Measurements from ENCODE around the gene CHMP1A.
"Not testable (repeated sequence)": the region's sequence is repeated elsewhere in the genome, so short reads cannot be mapped to it uniquely, and the experiment has no call there.

The CHMP1A gene

DNA sequence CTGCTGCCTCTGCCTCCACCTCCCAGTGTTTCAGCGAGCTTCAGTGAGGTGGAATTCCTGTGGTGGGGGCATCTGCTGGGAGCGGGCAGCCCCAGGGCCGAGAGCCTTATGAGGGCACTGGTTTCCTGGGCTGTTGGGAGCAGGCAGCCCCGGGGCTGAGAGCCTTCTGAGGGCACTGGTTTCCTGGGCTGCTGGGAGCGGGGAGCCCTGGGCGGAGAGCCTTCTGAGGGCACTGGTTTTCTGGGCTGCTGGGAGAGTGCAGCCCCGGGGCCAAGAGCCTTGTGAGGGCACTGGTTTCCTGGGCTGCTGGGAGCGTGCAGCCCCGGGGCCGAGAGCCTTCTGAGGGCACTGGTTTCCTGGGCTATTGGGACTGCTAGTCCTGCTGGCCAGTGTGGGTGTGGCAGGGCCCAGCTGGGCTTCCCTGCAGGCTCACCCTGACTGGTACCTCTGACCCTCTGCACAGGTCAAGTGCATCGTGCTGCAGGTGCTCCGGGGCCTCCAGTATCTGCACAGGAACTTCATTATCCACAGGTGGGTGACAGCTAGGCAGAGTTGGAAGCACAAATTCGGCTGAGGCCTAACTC is 34.6 kb upstream of the CHMP1A start:
- no peak for DNase-seq (ENCODE audit: low read depth in 3 of 3)

DNA sequence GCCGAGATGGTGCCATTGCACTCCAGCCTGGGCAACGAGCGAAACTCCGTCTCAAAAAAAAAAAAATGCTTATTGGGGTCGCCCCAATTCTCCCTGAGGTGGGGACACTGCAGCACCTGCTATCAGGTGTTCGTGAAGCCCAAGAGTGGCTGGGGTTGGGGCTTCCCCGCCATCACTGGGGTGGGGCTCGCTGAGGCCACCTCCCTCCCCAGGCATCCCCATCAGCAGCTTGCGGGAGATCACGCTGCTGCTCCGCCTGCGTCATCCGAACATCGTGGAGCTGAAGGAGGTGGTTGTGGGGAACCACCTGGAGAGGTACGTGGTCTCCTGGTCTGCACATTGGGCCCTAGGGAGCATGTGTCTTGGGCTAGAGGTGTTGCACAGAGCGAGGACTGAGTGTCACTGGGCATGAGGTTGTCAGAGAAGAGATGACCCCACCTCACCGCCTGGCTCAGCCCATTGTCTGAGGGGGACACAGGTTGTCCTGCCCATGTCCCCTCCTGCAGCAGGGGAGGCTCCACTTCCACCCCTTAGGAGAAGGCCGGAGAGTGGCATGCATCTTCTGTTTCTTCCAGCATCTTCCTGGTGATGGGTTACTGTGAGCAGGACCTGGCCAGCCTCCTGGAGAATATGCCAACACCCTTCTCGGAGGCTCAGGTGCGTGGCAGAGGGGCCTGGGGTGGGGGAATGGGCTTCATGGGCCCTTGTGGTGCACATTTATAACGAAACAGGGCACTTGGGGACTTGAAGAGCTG is 33.9 kb upstream of the CHMP1A start:
- DNase-seq (ENCODE audit: low read depth in 3 of 3): no peak

DNA sequence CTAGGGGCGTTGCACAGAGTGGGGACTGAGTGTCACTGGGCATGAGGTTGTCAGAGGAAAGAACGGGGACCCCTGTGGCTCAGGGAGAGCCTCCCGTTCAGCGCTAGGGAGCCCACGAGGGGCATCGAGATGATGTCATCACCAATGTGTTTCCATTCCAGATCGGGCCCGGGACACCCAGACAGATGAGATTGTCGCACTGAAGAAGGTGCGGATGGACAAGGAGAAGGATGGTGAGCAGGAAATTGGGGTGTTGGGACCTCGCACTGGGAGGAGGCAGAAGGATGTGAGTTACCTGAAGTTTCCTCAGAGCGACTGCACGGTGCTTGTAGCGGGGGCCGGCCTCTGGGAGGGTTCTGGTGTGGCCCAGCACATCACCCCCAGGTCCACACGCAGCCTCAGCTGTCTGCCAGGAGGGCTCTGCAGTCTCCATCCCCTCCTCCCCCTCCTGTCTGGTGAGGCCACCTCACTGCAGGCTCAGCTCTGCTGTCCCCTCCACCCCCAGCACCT is 32.9 kb upstream of the CHMP1A start:
- no peak for DNase-seq (ENCODE audit: low read depth in 3 of 3)

DNA sequence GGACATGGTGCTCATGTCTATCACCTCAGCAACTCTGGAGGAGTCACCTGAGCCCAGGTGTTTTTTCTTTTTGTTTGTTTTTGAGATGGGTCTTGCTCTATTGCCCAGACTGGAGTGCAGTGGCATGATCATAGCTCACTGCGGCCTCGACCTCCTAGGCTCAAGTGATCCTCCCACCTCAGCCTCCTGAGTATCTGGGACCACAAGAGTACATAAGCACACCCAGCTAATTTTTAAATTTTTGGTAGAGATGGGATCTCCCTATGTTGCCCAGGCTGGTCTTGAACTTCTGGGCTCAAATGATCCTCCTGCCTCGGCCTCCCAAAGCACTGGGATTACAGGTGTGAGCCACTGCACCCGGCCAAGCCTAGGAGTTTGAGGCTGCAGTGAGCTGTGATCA is 32.1 kb upstream of the CHMP1A start:
- not testable (repeated sequence) for DNase-seq (ENCODE audit: low read depth in 3 of 3)

DNA sequence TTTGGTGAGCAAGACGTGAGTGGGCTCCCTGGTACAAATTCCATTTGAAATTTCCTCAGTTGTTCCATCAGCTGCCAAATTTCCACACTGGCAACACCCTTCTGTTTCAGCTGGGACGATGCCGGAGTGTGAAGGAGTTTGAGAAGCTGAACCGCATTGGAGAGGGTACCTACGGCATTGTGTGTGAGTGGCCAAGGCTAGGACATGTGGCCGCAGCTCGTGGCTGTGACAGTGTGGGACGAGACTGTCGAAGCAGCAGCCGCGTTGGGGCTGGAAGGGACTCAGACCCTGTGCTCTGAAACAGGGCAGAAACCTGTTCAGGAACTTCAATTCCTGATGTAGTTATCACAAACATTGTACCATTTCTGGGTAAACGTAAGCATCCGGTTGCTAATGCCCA is 31.6 kb upstream of the CHMP1A start:
- DNase-seq (ENCODE audit: low read depth in 3 of 3): no peak

DNA sequence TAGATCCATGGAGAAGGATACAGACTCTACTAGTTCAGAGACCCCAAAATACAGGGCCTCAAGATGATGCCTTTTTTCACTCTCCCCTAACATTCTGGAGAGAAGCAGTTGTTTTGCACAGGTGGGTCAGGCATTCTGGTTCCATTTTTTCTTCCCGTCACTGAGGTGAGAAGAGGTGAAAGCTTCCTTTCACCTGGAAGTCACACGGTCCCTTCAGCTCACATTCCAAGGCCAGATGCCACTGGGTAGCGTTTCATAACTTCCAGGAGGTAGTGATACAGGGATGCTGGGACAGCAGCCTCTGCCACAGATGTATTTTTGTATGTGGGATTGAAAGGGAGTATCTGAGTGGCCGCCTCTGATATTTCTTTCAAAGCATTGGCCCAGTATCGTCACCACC is 30.9 kb upstream of the CHMP1A start:
- DNase-seq (ENCODE audit: low read depth in 3 of 3): no peak

DNA sequence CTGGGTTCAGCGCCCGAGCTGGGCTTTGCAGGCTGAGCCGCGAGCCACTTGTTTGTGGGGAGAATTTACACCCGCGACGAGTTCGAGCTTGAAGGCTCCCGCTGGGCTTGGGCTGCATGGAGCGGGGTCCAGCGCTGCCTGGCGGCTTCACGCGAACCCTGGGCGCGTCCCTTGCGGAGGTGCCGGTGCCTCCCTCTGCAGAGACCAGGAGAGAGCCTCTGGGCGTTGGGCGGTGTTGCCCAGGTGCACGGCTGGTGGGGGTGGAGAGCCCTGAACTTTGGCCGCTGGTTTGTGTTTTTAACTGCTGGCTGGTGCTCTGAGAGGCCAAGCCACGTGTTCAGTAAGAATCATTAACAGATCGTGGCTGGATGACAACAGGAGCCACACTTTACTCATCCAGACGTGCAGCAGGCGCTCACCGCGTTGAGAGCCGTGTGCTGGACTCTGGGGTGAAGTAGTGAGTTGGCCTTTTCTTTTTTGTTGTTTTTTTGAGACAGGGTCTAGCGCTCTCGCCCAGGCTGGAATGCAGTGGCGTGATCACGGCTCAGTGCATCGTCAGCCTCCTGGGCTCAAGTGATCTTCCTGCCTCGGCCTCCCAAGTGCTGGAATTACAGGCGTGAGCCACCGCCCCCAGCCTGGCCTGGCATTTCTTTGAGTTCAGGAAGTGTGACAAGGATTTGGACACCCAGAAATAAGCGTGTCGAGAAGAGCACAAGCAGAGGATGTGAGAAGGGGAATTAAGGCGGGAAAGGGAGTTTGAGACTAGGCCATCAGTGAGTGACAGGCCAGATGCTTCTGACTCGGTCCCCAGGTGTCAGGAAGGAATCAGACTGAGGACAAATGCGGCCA is 29.8 kb upstream of the CHMP1A start:
- DNase-seq (ENCODE audit: low read depth in 3 of 3): no peak

DNA sequence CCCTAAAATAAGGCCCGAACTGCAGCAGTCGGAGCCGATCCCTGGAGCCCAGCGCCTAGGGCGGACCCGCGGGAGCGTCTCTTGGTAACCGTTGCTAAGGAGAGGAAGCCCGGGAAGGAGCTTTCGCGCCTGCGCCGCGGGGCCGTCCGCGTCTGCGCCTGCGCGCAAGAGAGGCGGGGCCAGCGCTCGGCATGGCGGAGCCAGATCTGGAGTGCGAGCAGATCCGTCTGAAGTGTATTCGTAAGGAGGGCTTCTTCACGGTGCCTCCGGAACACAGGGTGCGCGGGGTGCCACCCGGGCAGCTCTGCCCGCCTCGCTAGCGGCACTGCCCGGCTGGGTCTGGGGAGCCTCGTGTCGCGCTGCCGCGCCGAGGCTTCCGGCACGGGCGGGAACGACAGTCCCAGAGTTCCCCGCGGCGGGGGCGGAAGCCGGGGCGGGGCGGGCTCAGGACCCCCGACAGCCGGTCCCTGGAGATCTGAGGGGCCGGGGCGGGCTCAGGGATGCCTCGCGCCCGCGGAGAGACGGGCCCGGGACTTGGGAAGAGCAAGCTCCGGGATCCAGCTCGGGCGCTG is 29.1 kb upstream of the CHMP1A start, which contains the start of gene CDK10:
Gene CDK10, plus strand, starts transcription at position 170 of the 572 bp plus-strand sequence. Its CDS starts 22 bp downstream, at position 192.
- peak; percentile 82 to 88 (median 88) for DNase-seq (ENCODE audit: low read depth in 3 of 3)

DNA sequence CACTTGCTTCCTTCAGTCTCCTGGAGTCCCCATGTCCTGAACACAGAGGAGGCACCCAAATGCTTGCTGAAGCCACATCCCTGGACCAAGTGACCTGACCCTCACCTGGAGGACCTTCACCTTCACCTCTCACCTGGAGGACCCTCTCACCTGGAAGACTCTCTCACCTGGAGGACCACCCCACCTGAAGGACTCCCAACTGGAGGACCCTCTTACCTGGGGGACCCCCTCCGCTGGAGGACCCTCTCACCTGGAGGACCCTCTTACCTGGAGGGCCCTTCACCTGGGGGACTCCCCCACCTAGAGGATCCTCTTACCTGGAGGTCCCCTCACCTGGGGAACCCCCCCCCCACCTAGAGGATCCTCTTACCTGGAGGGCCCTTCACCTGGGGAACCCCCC is 28.4 kb upstream of the CHMP1A start:
- DNase-seq (ENCODE audit: low read depth in 3 of 3): no peak

DNA sequence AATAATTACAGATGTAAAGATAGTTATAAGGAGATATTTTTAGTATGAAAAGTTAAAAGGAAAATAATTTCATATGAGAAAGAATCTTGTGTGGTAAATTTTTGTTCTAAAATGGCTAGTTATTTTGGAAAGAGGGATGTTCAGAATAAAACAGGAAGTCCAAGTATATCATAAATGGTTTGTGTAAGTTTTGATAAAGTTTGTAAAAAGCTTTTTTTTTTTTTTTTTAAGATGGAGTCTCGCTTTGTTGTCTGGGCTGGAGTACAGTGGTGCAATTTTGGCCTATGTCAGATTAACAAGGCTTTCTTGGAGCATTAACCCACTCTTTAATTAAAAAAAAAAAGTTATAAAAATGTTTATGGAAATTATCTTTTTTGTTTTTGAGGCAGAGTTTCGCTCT is 20.8 kb upstream of the CHMP1A start:
- no peak for DNase-seq (ENCODE audit: low read depth in 3 of 3)

DNA sequence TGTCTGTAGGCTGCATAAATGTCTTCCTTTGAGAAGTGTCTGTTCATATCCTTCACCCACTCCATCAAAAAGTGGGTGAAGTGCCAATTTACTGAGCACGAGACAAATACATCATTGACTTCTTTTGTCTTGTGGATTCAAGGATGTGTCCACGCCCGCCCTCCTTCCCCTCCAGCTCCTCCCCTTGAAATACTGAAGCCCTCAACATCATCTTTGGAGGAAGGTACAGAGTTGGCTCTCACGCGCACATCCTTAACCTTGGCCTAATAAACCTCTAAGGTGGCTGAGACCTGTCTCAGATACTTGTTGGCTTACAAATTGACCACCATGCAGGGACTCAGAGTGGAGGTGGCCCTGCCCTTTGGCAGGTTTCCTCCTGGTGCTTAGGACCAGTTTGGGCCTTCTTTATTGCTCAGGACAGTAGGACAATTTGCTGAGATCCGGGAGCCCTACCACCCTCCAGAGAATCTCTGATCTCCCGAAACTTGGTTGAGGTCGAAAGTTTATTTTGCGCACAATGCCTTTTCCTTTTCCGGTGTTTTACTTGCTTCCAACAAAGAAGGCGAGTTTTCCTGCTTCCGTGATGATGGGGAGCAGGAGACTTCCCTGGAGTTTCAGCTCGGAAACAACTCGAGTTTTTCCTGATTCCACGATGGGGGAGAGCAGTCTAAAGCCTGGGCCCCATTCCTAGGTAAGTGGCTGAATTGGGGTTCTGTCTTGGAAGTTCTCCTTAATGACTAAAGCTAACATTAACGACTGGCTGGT is 14.9 kb upstream of the CHMP1A start:
- no peak for DNase-seq (ENCODE audit: low read depth in 3 of 3)

DNA sequence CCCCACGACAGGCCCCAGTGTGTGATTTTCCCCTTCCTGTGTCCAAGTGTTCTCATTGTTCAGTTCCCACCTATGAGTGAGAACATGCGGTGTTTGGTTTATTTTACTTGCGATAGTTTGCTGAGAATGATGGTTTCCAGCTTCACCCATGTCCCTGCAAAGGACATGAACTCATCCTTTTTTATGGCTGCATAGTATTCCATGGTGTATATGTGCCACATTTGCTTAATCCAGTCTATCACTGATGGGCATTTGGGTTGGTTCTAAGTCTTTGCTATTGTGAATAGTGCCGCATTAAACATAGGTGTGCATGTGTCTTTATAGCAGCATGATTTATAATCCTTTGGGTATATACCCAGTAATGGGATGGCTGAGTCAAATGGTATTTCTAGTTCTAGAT is 14.1 kb upstream of the CHMP1A start:
- DNase-seq (ENCODE audit: low read depth in 3 of 3): not testable (repeated sequence)

DNA sequence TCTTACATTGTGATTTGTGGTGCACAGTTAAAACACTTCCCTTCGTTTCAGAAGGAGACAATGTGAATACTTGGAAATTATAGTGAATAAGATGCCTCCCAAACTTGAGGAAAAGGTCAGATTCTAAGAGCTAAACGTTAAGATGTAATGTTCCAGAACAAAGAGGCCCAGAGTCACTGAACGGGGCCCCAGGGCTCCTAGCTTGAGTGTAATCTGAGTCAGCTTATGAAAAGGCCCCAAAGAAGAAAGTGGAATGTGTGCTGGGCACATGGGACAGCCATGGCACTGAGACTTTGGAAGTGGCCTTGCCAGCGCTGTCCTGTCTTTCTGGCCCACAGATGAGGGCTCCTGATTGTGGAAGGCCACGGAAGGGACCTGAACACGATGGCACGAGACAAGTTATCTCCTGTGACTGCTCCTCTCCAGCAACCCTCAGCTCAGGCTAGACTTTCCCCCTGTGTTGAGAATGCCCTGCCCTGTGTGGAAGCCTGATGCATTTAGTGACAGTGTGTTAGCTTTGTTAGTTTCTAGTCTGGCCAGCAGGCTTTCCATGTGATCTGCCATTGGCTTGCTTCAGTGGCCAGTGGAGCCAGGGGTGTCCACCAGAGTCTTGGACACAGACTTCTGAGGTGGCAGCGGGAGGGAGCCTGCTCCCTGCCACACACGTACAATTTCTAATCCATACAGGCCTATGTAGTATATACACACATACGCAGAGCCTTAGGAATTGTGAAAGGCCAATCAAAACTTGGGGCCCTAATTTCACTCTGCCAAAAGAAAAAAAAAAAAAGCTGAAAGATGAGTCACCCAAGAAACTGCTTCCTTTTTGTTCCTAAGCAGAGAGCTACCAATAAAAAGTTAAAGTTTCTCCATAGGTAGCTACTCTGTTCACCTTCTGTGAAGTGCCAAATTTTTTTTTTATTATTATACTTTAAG is 13.3 kb upstream of the CHMP1A start:
- DNase-seq (ENCODE audit: low read depth in 3 of 3): no peak

DNA sequence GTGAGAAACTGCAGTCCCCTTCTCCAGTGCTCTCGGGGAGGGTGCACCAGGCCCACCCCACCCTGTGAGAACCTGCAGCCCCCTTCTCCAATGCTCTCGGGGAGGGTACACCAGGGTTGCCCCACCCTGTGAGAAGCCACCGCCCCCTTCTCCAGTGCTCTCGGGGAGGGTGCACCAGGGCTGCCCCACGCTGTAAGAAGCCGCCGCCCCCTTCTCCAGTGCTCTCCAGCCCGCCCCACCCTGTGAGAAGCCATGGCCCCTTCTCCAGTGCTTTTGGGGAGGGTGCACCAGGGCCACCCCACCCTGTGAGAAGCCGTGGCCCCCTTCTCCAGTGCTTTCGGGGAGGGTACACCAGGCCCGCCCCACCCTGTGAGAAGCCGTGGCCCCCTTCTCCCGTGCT is 12.2 kb upstream of the CHMP1A start:
- DNase-seq (ENCODE audit: low read depth in 3 of 3): no peak

DNA sequence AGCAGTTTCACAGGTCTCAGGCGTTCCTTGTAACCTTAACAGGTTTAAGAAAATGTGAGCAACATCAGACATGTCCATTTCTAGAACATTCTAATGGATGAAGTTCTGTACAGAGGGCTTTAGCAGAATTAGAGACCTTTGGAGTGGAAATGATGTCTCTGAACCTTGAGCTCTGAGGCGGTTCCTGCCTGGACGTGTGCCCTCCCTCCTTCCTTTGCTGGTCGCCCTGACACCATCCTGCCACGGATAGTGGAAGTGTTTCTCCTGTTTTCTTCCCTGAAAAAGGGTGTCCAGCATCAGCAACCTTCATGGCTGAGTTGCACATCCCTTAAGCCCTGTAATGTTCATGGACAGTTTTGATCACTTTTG is 11.3 kb upstream of the CHMP1A start:
- DNase-seq (ENCODE audit: low read depth in 3 of 3): no peak

DNA sequence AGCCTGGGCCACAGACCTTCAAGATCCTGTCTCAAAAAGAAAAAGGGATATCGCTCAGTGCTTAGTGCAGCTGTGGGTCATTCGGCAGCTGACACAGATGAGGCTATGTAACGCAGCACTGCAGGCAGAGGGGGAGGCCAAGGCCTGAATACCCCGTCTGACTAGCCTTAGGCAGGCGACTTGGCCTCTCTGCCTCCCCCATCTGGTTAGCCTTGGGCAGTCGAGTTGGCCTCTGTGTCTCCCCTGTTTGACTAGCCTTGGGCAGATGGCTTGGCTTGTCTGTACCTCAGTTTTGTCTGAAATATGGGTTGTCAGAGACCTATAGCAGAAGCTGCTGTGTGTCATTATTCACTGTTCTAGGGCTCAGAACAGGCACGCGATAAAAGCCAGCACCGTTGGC is 10.1 kb upstream of the CHMP1A start:
- no peak for DNase-seq (ENCODE audit: low read depth in 3 of 3)

DNA sequence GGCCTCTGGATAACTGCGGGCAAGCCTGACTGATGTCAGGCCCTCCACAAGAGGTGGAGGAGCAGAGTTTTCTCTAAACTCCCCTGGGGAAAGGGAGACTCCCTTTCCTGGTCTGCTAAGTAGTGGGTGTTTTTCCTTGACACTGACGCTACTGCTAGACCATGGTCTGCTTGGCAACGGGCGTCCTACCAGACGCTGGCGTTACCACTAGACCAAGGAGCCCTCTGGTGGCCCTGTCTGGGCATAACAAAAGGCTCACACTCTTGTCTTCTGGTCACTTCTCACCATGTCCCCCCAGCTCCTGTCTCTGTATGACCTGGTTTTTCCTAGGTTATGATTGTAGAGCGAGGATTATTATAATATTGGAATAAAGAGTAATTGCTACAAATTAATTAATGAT is 9.5 kb upstream of the CHMP1A start:
- DNase-seq (ENCODE audit: low read depth in 3 of 3): not testable (repeated sequence)

DNA sequence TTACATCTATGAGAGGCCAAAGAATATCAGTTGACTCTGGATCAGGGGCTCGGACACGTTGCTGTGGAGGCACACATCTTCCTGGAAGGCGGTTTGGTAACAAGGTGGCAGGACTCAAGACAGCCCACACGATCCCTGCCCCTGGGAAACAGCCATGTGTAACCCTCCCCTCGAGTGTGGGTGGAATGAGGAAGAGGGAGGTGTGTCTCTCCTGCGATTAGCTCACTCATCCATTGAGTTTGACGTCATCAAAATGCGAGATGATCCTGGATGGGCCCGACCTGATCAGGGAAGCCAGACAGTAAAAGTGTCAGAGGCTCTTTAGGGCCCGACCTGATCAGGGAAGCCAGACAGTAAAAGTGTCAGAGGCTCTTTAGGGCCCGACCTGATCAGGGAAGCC is 6.7 kb upstream of the CHMP1A start:
- DNase-seq (ENCODE audit: low read depth in 3 of 3): not testable (repeated sequence)

DNA sequence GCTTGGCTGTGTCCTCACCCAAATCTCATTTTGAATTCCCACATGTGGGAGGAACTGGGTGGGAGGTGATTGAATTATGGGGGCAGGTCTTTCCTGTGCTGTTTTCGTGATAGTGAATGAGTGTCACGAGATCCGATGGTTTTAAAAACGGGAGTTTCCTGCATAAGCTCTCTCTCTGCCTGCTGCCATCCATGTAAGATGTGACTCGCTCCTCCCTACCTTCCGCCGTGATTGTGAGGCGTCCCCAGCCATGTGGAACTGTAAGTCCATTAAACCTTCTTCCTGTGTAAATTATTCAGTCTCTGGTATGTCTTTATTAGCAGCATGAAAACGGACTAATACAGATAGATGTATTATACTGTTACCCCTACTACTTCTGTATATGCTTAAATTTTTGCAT is 3.7 kb upstream of the CHMP1A start:
- no peak for DNase-seq (ENCODE audit: low read depth in 3 of 3)

DNA sequence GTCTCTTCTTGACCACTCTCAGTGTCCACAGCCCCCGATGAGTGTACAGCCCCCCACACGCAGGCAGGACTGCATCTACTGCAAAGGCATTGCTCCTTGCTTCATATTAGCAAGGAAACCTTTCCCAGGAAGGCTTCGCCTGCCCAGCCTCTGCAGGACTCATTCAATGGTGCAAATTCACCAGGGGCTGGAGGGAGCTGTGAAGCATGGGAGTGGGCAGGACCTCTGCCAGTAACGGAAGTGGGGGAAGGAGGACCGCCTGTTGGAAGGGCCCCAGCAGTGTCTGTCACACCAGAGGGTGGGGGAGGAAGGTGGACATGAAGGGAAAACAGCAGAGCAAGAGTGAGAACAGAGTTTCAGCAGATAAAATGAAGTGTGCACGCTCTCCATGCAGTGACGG is 2.6 kb upstream of the CHMP1A start:
- no peak for DNase-seq (ENCODE audit: low read depth in 3 of 3)

Measured in stimulated activated CD4-positive, alpha-beta T cell treated with anti-CD3 and anti-CD28 coated beads, TNF-alpha, amount 100 ng/mL, for 24 hours (primary cell).